Hematopoietic multipotent progenitor cell treated with erythropoietin and hydrocortisone succinate and interleukin-3 and kit ligand, for 15 days (in vitro differentiated cells): Measurements from ENCODE around the gene ZIC5.
"Not testable (repeated sequence)": the region's sequence is repeated elsewhere in the genome, so short reads cannot be mapped to it uniquely, and the experiment has no call there.

ENCODE experiments used
- DNase-seq: peaks from one replicate; pipeline ENCODE4 v3.0.0-alpha.2; 2015; ENCODE audit warnings: low spot score

Gene ZIC5

DNA sequence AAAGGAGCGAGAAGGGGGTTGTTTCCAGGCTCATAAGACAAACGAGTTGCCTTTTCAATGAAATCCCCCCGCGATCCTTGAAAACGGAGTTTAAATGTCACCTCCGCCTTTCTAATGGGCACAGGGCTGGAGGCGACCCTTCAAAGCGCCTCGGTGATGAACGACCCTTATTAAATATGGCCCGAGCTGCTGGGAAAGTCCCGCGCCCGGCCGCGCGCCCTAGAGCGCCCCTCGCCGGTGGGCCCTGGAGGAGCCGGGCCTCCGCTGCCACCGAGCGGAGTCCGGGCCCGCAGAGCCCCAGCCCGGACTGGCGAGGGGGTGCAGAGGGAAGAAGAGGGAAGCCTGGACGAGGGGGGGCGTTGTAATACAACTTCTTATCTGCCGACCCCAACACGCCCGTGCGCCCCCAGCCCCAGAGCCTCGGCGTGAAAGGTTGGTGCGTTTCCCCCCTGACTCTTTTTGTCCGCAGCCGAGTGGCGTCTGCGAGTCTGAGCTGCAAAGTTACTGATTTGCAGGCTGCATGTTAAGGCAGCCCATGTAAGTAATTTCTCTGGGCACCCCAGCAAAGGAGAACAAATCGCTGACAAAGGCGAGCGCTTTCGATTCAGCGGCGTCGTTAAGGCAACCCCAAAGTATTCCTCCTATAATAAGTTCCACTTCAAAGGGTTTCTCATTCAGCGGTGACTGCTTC, 11.9 kb downstream of the ZIC5 start:
- no peak for DNase-seq

DNA sequence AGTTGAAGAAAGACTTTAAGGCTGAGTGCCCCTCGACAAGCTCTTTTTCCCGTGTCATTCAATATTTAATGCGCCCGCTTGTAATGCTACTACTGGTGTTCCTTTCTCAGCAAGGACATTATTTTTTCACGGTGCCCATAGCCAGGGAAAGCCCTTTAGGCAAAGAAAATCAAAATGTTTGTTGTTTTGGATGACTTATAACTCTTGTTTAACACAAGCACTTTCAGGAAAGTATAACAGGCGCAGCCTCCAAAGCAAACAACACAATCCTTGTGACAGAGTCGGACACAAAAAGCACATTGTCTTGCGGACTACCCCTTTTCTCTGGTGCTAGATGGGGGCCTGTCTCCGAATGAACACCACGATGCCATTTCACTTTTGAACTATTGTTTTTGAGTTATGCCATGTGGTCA, 12.4 kb downstream of the ZIC5 start:
- DNase-seq = no peak

DNA sequence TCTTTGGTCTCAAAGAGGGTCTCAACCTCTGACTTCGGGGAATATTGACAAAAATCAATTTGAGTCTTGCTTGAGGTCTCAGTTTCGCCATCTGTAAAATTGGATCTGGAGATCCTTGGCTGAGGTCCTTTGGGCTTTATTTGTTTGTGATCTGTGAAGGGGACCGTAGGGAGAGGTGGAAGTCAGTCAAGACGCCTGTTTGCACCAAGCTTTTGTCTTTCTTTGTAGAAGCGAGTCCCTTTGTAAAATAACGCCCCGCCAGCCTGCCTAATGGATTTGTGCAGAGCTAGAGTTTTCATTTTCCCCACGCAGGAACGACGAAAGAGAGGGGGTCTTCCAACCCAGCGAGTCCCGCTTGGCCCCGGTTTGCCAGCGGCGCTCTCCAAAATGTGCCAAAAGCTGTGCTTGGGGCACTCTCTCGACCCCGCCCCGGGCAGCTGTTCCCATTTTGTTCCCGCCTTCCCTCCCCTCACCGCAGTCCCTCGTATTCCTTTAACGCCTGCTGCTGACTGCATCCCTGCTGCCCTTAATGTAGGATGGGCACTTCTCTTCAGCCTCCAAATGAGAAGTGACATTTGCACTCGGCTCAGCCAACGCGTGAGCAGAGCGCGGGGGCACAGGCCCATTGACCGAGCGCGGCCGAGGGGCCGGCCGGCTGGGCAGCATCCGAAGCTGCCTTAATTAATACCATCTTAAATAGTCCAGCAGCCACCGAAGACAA, 13.0 kb downstream of the ZIC5 start:
- DNase-seq = no peak

DNA sequence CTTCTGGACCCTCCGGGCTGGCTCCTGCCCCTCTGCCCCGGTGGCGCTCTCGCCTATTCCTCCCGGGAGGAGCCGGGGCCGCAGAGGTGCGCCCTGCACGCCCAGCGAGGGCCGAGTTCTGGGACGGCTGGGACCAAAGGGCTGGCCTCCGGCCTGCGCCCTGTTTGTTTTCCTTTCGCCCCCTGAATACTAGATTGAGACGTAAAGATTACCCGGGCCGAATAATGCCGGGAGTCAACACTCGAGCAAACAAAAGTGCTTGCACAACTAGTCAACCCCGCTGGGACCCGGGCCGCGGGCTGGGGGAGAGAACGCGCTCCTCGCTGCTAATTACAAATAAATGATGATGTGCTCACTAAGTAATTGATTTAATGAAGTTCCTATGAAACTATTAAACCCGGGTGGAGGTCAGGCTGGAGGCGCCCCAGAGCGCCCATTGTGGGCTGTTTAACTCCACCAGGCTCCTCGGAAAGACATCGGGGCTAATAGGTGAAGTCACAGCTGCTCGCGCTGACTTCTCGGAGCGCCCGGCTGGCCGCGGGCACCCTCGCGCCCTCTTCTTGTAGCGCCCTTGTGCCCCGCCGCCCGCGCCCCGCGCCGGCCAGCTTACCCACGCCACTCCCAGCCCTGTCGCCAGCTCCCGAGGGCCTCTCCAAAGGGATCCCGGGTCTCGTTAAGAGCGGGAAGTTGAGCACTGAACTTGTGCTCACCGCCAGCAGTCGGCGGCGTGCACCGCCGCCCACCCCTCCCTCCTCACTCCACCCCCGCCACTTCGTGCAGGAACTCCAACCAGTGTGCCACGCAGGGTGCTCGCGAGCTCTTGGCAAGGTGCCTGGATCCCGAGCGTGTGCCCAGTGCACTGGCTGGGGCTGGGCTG, 14.9 kb downstream of the ZIC5 start:
- DNase-seq = no peak

DNA sequence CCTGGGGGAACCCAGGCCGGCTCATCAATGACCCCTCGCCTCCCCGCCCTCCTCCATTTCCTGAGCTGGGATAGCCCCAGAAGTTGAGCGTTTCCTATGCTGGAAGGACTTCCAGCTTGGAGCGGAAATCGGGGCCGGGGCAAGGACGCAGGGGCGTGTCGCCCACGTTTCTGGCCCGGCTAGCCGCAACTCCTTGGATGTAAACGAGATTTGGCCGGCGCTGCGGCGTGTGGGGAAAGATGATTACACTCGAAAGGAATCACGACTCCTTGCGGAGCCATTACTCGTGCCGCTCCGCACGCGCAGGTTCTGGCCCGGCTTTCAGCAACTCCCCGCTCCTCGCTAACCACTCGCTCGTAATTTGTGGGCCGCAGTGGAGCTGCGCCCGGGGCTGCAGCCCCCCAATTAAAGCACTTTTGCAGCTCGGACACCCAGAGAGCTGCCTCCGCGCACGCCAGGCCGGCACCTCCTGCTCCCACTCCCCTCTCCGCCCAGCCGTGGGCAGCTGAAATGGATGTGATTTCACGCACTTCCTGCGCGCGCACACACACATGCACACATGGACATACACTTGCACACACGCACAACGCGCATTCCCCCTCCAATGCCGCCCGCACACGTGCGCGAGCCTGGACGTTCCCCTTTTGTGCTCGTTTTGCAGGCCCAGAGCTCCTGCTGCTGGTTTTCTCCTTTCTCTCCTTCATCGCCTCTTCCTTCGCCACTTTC, 15.7 kb downstream of the ZIC5 start:
- no peak for DNase-seq

DNA sequence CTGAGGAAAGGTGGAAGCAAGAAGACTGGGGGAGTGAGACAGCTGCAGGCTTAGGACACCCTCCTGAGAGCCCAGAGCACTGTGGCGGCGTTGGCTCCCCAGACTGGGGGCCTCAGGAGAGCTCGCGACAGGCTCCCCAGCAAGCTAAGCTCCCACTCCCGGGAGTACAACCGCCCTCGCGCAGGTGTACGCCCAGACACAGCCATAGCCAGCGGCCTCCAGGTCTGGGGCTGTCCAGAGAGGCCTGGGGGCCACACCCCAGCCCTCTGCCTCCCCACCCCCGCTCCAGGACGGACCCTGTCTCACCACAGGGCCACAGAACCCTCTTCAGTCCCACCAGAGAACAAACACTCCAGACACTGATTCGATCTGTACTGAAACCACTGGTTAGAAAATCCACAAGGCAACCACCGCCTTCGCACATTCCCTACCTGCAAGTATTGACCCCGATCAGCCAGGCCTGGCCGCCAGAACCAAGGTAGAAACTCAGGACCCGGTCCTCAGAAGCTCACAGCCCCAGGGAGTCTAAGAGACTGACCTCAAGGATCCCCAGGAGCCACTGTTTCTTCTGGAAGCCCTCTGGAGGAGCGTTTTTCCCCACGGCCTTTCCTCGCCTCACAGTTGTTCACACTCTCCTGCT, 16.3 kb downstream of the ZIC5 start:
- DNase-seq = no peak

DNA sequence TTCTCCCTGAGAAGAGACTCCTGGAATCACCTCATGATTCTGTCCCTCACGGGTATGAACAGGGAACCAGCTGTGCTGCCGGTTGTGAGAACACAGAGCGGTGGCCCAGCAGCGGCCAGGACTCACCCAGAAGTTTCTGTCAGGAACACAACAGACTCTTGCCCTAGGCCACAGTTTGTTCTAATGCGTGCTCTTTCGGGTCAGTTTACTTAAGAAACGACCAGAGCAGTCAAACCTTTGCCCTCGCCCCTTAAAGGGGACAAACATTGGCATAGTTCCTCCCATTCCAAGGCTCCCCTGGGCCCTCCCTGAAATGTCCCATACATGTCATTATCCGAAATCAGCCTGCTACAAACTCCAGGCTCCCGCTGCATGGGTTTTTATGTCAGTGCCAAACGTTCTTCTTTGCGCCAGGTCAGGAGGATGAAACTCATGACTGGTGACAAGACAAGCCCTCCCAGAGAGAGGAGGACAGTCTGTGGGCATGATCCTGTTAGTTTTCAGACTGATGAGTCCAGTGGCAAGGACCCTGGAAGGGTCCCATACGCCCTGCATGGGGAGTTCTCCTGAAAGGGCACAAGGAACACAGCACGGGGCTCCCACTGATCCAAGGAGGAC, 18.3 kb downstream of the ZIC5 start:
- no peak for DNase-seq

DNA sequence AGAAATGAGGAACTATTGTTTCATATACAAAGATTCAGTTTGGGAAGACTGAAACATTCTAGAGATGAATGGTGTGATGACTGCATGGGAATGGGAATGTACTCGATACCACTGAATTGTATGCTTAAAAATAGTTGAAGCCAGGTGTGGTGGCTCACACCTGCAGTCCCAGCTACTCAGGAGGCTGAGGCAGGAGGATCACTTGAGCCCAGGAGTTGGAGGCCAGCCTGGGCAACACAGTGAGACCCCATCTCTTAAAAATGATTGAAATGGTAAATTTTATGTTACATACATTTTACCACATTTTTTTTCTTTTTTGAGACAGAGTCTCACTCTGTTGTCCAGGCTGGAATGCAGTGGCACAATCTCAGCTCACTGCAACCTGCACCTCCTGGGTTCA, 19.9 kb downstream of the ZIC5 start:
- not testable (repeated sequence) for DNase-seq

DNA sequence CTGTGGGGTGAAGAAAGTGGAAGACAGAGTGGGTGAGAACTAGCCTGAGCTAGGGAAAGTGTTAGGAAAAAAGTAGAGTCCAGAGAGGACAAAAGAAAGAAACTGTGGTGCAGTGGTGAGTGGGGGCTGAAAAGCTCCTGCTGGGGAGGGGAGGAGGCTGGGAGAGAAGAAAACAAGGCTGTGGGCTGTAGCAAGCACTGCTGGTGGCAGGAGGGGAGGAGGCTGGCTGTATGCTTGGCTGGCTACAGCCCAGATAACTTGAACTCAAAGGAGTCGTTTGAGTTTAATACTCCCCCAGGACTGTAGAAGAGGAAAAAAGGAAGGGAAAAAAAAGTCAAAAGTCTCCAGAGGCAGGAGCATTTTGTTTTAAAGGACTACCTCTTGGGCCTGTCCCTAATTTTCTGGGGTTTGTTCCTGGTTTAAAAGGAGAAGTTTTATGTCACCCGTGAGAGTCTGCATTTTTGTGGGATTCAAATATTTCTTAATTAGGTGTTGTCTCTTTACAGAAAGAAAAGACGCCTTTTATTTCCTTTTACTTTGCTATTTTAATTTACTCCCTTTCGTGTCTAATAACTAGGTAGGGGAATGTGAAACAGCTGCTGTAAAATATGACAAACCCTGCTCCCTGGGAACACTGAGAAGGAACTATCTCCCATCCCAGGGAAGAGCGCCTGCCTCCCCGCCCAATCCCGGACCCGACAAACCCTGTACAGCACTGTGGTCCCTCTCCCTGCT, 21.7 kb downstream of the ZIC5 start:
- DNase-seq = no peak

DNA sequence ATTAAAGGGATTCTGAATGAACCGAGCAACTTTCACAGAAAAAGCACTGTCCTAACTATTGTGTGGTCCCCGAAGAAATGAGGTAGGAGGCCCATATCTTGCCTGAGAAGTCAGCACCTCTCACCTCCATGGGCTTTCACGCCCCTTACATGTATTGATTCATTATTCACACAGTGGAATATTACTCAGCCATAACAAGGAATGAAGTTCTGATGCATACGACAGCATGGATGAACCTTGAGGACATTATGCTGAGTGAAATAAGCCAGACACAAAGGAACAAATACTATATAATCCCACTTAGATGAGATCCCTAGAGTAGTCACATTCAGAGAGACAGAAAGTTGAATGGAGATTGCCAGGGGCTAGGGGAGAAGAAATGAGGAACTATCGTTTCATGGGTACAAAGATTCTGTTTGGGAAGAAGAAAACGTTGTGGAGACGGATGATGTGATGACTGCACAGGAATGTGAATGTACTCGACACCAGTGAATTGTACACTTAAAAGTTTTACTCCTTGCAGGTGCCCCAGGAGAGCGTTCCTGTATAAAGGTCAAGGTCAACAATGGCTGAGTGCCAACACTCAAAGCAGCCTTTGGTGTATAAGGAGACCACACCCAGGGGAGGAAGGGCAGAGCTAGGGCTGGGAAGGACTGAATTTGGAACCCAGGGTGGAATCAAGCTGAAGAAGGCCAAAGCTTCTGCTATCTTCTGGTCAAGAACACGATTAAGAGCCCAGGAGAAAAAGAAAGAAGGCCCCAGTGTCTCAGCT, 22.5 kb downstream of the ZIC5 start:
- no peak for DNase-seq

DNA sequence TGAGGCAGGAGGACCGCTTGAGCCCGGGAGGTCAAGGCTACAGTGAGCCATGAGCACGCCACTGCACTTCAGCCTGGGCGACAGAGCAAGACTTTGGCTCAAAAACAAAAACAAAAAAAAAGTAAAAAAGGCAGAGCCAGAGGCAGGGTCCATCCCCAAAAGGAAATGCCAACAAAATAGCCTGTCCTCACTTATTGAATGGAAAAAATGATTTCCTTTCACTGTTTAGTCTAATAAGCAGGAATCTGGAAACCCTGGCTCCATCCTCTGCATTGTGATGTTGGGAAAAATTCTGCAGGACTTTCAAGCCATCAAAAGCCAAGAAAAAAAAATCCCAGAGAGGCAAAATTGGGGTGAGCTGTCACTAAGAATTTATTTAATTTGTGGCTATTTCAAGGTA, 23.2 kb downstream of the ZIC5 start:
- DNase-seq = no peak

DNA sequence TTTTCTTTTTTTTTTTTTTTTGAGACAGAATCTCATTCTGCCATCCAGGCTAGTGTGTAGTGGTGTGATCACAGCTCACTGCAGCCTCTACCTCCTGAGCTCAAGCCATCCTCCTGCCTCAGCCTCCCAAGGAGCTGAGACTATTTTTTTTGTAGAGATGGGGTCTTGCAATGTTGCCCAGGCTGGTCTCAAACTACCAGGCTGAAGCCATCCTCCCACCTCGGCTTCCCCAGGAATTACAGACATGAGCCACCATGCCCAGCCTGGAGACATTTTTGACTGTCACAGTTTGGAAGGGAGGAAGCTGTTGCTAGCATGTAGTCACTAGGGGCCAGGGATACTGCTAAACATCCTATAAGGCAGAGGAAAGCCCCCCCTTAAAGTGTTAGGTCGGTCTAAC, 23.9 kb downstream of the ZIC5 start:
- no peak for DNase-seq

DNA sequence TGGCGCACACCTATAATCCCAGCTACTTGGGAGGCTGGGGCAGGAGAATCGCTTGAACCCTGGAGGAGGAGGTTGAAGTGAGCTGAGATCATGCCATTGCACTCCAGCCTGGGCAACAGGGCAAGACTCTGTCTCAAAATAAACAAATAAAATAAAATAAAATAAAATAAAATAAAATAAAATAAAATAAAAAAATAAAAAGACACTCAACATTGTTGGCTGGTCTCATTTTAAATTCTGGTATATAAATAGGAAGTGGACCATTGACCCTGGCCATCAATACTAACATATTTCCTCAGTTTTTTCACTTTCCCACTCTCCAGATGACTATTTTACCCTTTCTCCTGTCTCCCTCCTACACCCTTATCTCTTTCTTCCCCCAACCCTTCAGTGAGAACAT, 26.1 kb downstream of the ZIC5 start:
- not testable (repeated sequence) for DNase-seq

DNA sequence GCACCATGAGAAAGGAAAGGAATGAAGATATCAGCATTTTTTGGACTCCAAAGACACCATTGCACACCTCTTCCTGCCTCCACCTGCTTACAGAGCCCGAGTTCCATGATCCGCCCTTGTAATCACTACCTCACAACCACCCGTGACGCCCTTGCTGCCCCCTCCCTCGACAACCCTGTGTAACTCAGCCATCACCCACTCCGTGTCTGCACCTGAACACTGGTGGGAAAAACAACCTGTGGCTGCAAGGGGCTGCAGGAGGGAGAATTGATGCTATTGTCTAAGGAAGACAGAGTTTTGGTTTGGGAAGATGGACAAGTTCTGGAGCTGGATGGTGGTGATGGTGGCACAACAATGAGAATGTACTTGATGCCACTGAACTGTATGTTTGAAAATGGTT, 27.0 kb downstream of the ZIC5 start:
- DNase-seq = no peak

DNA sequence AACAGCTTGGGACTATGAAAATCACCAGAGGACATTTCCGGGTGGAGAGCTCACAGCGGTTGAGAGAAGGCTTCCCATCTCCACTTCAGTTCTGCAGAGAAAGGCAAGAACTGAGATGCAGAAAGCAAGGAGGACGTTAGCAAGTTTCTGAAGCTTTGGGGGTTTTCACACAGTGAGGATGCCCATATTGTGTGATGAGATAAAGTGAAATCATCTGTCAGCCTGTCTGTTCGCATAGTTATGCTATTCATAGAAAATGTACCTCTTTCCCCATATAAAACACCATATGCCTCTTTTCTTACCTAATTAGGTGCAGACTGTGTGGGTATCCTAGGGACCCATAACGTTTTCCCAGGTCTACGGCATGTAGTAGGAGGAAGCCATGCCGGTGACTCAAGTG, 27.5 kb downstream of the ZIC5 start:
- no peak for DNase-seq

DNA sequence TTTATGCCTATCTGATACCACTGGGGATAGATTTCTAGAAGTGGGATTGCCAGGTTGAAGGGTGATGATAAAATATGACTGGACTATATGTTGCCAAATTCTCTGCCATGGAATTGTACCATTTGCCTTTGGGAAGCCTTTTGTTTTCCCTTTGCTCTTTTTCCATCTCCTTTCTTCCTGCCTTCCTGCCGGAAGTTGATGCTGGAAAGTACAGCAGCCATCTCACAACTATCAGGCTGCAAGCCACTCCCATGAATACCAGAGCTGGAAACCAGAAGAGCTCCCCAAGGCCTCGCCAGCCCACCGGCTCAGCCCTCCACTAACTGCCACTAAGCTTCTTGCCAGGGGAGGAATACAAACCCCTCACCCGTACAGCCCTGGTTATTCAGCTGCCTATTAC, 29.7 kb downstream of the ZIC5 start:
- no peak for DNase-seq

DNA sequence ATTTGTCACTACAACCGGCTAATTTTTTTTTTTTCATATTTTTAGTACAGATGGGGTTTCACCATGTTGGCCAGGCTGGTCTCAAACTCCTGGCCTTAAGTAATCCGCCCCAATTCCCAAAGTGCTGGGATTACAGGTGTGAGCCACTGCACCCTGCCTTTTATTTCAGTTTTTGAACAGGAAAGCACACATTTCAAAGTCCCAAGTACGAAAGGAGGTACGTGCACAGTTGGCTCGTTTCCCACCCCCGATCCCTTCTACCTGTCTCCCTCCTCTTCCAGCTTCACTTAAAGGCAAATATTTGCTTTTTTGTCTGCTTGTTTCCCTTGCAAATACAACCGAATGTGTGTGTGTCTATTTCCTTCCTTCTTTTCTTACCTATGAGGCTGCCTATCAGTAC, 30.5 kb downstream of the ZIC5 start:
- DNase-seq = no peak

DNA sequence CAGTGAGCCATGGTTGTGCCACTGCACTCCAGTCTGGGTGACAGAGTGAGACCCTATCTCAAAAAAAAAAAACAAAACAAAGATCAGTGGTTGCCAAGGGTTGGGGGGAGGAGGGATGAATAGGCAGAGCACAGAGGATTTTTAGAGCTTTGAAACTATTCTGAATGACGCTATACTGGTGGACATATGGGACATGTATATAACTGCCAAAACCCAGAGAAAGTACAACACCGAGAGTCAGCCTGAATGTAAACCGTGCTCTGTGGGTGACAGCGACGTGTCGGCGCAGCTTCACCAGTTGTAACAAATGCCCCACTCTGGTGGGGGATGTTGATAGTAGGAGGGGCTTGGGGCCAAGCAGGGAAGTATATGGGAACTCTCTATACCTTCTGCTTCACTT, 32.9 kb downstream of the ZIC5 start:
- DNase-seq = no peak

DNA sequence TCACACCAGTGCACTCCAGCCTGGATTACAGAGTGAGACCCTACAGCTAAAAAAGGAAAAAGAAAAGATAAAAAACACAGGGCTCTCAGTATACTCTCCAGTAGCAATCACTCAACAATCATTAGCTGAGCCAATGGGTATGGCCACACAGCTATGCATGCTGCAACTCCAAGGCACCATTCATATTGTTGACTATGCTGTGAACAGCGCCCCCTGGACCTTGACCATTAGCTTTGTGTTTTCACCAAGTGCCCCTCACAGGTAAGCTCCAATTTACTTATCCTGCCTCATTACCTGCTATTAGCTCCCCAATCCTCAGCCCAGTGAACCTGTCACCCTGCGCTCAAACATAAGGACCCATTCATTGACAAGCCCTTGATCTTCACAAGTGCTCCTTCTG, 35.8 kb downstream of the ZIC5 start:
- DNase-seq = no peak

DNA sequence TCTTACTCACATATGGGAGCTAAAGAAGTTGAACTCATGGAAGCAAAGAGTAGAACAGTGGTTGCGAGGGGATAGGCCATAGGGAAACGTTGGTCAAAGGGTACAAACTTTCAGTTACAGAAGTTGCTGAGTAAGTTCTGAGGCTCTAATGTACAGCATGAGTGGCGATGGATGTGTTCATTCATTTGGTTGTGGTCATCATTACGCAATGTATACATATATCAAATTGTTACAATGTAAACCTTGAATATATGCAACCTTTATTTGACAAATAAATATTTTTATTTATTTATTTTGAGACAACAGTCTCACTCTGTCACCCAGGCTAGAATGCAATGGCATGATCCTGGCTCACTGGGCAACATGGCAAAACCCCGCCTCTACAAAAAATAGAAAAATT, 38.7 kb downstream of the ZIC5 start:
- no peak for DNase-seq
